Activated CD4-positive, alpha-beta T cell treated with anti-CD3 and anti-CD28 coated beads, Interleukin-2, amount 10 ng/mL, durations not matched to agents 24 days and 14 days (primary cell): Measurements from ENCODE around the gene CALY. TPM values are rescaled to one million over a fixed set of nuclear protein-coding genes. Genes with fewer than 3 reads are reported as not detected.

Experiments used
- total RNA-seq: library from RNA; stranded (reverse); gene quantifications from 2 replicates; pipeline ENCODE4 v1.2.3, GENCODE V29; 2022

CALY gene
- total RNA-seq, 1 donor from 2014 or later = not detected

Other genes starting within 250 kb of the CALY start
- not detected in 2 replicates for gene ADGRA1, start 249.0 kb downstream of the CALY start, total RNA-seq
- gene KNDC1, start 176.7 kb downstream of the CALY start, total RNA-seq = 0.19 and 0.21 TPM in 2 replicates
- 0.17 and 0.19 TPM in 2 replicates for gene UTF1, start 106.7 kb downstream of the CALY start, total RNA-seq
- not detected in 2 replicates for gene VENTX, start 99.0 kb downstream of the CALY start, total RNA-seq
- gene ADAM8, start 60.0 kb downstream of the CALY start, total RNA-seq = 143 and 165 TPM in 2 replicates
- gene TUBGCP2, start 28.0 kb downstream of the CALY start, total RNA-seq = 65.3 and 70.6 TPM in 2 replicates
- gene ZNF511, start 28.0 kb downstream of the CALY start, total RNA-seq = 83.8 and 87.2 TPM in 2 replicates
- gene PRAP1, start 10.5 kb upstream of the CALY start, total RNA-seq = not detected in 2 replicates
- 43.6 and 46.6 TPM in 2 replicates for gene FUOM, start 21.1 kb upstream of the CALY start, total RNA-seq
- gene ECHS1, start 36.5 kb upstream of the CALY start, total RNA-seq = 64.3 and 66.3 TPM in 2 replicates
- gene PAOX, start 42.4 kb upstream of the CALY start, total RNA-seq = 9.3 and 9.4 TPM in 2 replicates
- 66.8 and 68.1 TPM in 2 replicates for gene MTG1, start 57.3 kb upstream of the CALY start, total RNA-seq
- gene SPRN, start 87.7 kb upstream of the CALY start, total RNA-seq = not detected in 2 replicates
- gene SCART1, start 117.0 kb upstream of the CALY start, total RNA-seq = 0.76 and 0.77 TPM in 2 replicates
- gene CYP2E1, start 190.5 kb upstream of the CALY start, total RNA-seq = 0.33 and 0.40 TPM in 2 replicates
- gene SYCE1, start 228.7 kb upstream of the CALY start, total RNA-seq = 0.37 and 0.38 TPM in 2 replicates